Loucy (cell line): ENCODE data around the gene CST5.

Experiments
- CTCF ChIP-seq: fragments of 200-600 bp; sonication (generic); conservative IDR thresholded peaks from 2 replicates; pipeline ENCODE4 v1.5.1; 2014; ENCODE audit warnings: mild to moderate bottlenecking, antibody characterized with exemption, low read length
- EZH2phosphoT487 ChIP-seq: fragments of 200-600 bp; IDR thresholded peaks from 2 replicates; pipeline ENCODE4 v1.6.1; 2018; ENCODE audit warnings: antibody characterized with exemption, mild to moderate bottlenecking, moderate library complexity, borderline replicate concordance

GRCh38 chr20:23880417-23880816, 869 bp upstream of the CST5 start:
- TF ChIP-seq CTCF (no peak), EZH2phosphoT487 (no peak)
